HG03354 (cell line): ENCODE measurements around the gene SDR39U1.
A peak's percentile ranks its signal among the peaks of the same experiment; 100 is the strongest.
"Not testable (repeated sequence)": the region's sequence is repeated elsewhere in the genome, so short reads cannot be mapped to it uniquely, and the experiment has no call there.

Source experiments
- ATAC-seq: cut with Tn5 transposase; IDR thresholded peaks from one replicate; pipeline ENCODE4 v1.9.1; 2021; ENCODE audit warnings: mild to moderate bottlenecking; ENCODE audit not compliant: unreplicated experiment, poor library complexity, severe bottlenecking

Gene SDR39U1

GRCh38 chr14:24442240-24443052, at the start of gene SDR39U1:
TSS of gene SDR39U1 (minus strand) at chr14:24442776. CDS start at chr14:24442769, 7 bp downstream.
- peak; percentile 91 for ATAC-seq

- not testable (repeated sequence) for ATAC-seq
Observed at GRCh38 chr14:24491586-24492408, 49.2 kb upstream of the SDR39U1 start.

GRCh38 chr14:24483604-24484252, 41.2 kb upstream of the SDR39U1 start:
- no peak for ATAC-seq

- not testable (repeated sequence) for ATAC-seq
Observed at GRCh38 chr14:24482699-24483303, 40.2 kb upstream of the SDR39U1 start.

DNA sequence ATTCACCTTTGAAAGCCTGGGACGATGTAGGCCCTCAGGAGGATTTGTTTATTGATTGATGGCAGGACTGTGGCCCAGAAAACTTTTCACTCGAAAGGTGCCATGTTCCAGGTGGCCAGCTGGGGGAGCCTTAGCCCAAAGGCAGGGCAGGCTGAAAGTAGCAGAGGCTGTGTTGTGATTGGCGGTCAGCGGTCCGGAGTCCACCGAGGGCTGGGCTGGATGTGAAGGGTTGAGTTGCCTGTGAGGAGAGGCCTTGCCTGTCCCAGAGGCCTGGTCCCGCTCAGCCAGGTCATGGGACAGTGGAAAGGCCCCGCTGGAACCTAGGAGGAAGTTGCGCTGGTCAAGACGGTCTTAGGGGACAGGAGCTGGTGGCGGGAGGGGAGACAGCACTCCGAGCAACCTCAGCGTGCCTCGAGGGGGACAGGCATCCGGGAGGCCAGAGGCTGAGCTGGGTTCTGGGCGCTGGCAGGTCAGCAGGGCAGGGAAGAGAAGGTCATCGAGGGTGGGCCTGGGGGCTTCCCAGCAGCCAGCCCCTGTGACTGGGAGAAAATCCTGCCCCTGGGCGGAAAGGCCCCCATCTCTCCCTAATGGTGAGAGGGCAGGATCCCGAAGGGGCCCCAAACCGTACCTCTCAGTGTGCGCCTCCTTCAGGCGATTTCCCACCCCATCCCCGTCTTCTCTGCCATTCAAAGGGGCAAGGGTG, 39.2 kb upstream of the SDR39U1 start:
- ATAC-seq, result peak; percentile 80

- ATAC-seq, result not testable (repeated sequence)
Observed at GRCh38 chr14:24479999-24480398, 37.4 kb upstream of the SDR39U1 start.

- ATAC-seq, result no peak
Observed at GRCh38 chr14:24475261-24475660, 32.7 kb upstream of the SDR39U1 start.

DNA sequence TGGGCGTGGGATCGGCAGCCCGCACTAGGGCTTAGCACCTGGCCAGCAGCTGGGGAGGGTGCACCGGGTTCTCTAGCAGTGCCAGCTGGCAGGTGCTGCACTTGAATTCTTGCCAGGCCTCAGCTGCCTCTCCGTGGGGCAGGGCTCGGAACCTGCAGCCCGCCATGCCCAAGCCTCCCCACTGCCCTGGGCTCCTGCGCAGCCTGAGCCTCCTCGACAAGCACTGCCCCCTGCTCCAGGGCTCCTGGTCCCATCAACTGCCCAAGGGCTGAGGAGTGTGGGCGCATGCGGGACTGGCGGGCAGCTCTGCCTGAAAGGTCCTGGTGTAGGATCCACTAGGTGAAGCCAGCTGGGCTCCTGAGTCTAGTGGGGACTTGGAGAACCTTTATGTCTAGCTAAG, 30.6 kb upstream of the SDR39U1 start:
- no peak for ATAC-seq

GRCh38 chr14:24470450-24470849, 27.9 kb upstream of the SDR39U1 start:
- not testable (repeated sequence) for ATAC-seq

- ATAC-seq, result no peak
Observed at GRCh38 chr14:24465805-24466204, 23.2 kb upstream of the SDR39U1 start.

DNA sequence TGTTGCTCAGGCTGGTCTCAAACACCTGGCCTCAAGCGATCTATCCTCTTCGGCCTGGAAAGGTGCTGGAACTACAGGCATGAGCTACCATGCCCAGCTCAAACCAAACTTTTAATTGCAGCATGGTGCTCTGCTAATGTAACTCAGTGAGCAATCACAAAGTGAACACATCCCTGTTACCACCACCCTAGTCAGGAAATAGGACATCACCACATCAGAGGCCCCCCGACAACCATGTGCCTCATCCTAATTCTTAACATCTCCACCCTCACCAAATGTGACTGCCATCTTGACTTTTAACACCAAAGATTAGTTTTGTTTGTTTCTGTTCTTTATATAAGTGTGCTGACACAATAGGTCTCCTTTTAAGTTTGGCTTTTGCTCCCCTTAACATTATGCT, 22.8 kb upstream of the SDR39U1 start:
- ATAC-seq, result no peak

GRCh38 chr14:24463884-24464785, 21.6 kb upstream of the SDR39U1 start:
- no peak for ATAC-seq

DNA sequence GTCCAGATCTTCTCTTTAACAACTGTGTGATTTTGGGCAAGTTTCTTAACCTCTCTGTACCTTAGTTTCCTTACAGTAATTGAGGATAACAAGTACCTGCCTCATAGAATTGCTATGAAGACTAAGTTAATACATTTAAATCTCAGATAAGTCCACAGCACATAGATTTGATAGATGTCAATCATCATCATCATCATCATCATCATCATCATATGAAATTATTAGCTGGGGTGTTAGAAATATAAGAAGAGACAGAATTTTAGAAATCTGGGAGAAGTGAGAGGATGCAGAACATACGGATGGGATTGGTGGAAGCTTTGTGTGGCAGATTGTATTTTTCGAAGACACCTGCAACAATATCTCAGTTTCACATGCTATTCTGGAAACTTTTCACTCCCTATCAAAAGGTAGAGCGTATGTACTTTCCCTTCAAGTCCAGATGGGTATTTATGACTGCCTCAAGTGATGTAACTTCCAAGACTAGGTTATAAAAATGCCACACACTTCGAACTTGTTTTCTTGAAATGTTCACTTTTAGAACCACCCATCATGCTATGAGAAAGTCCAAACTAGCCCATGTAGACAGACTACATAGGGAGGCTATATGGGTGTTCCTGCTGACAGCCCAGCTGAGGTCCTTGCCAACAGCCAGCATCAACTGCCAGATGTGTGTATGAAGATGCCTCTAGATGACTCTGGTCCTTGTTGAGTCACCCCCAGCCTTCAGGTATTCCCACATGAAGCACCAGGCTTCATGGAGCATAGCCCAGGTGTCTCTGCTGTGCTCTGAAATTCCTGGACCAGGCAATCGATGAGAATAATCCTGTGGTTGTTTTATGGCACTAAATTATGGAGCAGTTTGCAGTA, 20.7 kb upstream of the SDR39U1 start:
- ATAC-seq, result no peak

GRCh38 chr14:24461336-24461735, 18.8 kb upstream of the SDR39U1 start:
- no peak for ATAC-seq

- ATAC-seq, result no peak
Observed at GRCh38 chr14:24459331-24459730, 16.8 kb upstream of the SDR39U1 start.

- no peak for ATAC-seq
Observed at GRCh38 chr14:24458736-24459135, 16.2 kb upstream of the SDR39U1 start.

GRCh38 chr14:24456980-24457379, 14.4 kb upstream of the SDR39U1 start:
- no peak for ATAC-seq
